Upper lobe of left lung (tissue), 6 donors: ENCODE data around the gene TBC1D1. TPM values are rescaled to one million over a fixed set of nuclear protein-coding genes. Genes with fewer than 3 reads are reported as not detected.

Source experiments
- ATAC-seq, 2 donors: fragments of 200-7000 bp; cut with Tn5 transposase; one replicate each; pipeline ENCODE4 v1.9.1; 2022; ENCODE audit warnings: mild to moderate bottlenecking in 2 of 2, moderate library complexity in 2 of 2; ENCODE audit not compliant: low FRiP score in 2 of 2
- DNase-seq, 2 donors: peaks; one replicate each; pipeline ENCODE4 v3.0.0-alpha.2; 2019 to 2020
- H3K27ac ChIP-seq, 4 donors: fragments of 200-600 bp; sonication (generic); one replicate each; pipeline ENCODE4 v1.5.1; 2016 to 2019
- H3K27me3 ChIP-seq, 4 donors: fragments of 200-600 bp; sonication (generic); one replicate each; pipeline ENCODE4 v1.5.1; 2017 to 2019
- H3K36me3 ChIP-seq, 4 donors: fragments of 200-600 bp; sonication (generic); one replicate each; pipeline ENCODE4 v1.5.1; 2016 to 2019
- H3K4me1 ChIP-seq, 4 donors: fragments of 200-600 bp; sonication (generic); one replicate each; pipeline ENCODE4 v1.5.1; 2018 to 2019
- H3K4me3 ChIP-seq, 4 donors: fragments of 200-600 bp; sonication (generic); one replicate each; pipeline ENCODE4 v1.5.1; 2017 to 2019; ENCODE audit warnings: mild to moderate bottlenecking in 2 of 4, moderate library complexity in 1 of 4
- H3K9me3 ChIP-seq, 4 donors: fragments of 200-600 bp; sonication (generic); one replicate each; pipeline ENCODE4 v1.5.1; 2018 to 2019
- EP300 ChIP-seq, 4 donors: sonication (generic); formaldehyde crosslinking; IDR thresholded peaks; one replicate each; pipeline ENCODE4 v1.5.1; 2017; ENCODE audit warnings: antibody characterized with exemption in 4 of 4, control low read depth in 2 of 4
- POLR2A ChIP-seq, 4 donors: fragments of 450-650 bp; IDR thresholded peaks; one replicate each; pipeline ENCODE4 v1.5.1; 2016 to 2017; ENCODE audit warnings: antibody characterized with exemption in 4 of 4, mild to moderate bottlenecking in 2 of 4
- POLR2AphosphoS5 ChIP-seq, 2 donors: sonication (generic); formaldehyde crosslinking; IDR thresholded peaks; one replicate each; pipeline ENCODE4 v1.5.1; 2017; ENCODE audit warnings: antibody characterized with exemption in 2 of 2
- WGBS, 2 donors: methylation state at CpG; one replicate each; pipeline ENCODE4 v1.1.5; 2017 to 2018; 5-methylcytosine and 5-hydroxymethylcytosine counted together
- total RNA-seq, 6 donors: library from RNA; depleted of rRNA in 4 of 6; stranded (reverse); fragments of >200 nt in 4 of 6; gene quantifications; one replicate each; pipeline versions ENCODE4 v1.1.0 to v1.2.1, GENCODE V29; 2016 to 2021
- TF ChIP-seq, protein P1 (sequence below), 6 experiments: fragments of 450-650 bp in 4 of 6; fragments of 200-600 bp in 2 of 6; sonication (generic) in 2 of 6; IDR thresholded peaks; one replicate each; pipeline ENCODE4 v1.5.1; 2016 to 2019; ENCODE audit warnings: antibody characterized with exemption in 6 of 6
- donor health status: DM: no; HTN: no; CAD: no; lungs with moderate emphysema.
- donor health status: DM: no; HTN: yes; CAD: no; lungs with severe emphysema.

Gene TBC1D1
- total RNA-seq, 6 donors from 2014 or later: 45.1 to 68.1 (median 58.0) TPM

DNA sequence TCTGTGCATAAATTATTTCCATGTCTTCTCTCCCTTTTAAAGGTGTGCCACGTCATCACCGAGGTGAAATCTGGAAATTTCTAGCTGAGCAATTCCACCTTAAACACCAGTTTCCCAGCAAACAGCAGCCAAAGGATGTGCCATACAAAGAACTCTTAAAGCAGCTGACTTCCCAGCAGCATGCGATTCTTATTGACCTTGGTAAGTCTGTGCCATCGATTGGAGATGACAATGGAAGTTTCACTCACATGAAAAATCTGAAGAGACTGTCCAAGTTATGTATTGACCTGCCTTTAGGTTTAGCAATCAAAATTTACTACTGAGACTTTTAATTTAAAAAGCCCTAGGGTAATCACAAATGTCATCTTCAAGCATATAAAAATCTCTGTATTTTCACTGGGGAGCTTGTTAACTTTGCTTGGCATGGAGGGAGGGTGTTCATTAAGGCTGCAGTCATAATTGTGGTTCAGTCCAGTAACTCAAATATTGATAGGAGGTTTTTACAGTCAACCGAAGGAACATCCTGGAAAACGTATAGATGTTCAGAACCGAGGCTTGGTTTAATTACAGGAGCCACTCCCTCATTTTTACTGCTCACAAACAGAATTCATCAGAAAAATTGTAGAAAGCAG, 212.2 kb downstream of the TBC1D1 start:
- H3K27ac ChIP-seq: no peak overlapping the region
- no peak for DNase-seq
- ATAC-seq: no peak
- TF ChIP-seq POLR2A (IDR thresholded peaks at IDR 0.05) (no peak), POLR2AphosphoS5 (IDR thresholded peaks at IDR 0.05) (no peak), EP300 (IDR thresholded peaks at IDR 0.05) (no peak)
- TF ChIP-seq, protein P1, sequence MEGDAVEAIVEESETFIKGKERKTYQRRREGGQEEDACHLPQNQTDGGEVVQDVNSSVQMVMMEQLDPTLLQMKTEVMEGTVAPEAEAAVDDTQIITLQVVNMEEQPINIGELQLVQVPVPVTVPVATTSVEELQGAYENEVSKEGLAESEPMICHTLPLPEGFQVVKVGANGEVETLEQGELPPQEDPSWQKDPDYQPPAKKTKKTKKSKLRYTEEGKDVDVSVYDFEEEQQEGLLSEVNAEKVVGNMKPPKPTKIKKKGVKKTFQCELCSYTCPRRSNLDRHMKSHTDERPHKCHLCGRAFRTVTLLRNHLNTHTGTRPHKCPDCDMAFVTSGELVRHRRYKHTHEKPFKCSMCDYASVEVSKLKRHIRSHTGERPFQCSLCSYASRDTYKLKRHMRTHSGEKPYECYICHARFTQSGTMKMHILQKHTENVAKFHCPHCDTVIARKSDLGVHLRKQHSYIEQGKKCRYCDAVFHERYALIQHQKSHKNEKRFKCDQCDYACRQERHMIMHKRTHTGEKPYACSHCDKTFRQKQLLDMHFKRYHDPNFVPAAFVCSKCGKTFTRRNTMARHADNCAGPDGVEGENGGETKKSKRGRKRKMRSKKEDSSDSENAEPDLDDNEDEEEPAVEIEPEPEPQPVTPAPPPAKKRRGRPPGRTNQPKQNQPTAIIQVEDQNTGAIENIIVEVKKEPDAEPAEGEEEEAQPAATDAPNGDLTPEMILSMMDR (IDR thresholded peaks at IDR 0.05): no peak
- WGBS, 2 donors: 92 to 94% methylated on average over 7 of the region's 7 CpGs
- peaks cover 0 to 86% (median 19%) of the 10 kb centered on the region in 4 donors for H3K36me3 ChIP-seq
- H3K4me1 ChIP-seq: peaks cover 0 to 9% (median 2%) of the 10 kb centered on the region in 4 donors
- no peaks in the 10 kb centered on the region for H3K27me3 ChIP-seq
- no peak overlapping the region for H3K4me3 ChIP-seq
- H3K9me3 ChIP-seq: no peaks in the 10 kb centered on the region

DNA sequence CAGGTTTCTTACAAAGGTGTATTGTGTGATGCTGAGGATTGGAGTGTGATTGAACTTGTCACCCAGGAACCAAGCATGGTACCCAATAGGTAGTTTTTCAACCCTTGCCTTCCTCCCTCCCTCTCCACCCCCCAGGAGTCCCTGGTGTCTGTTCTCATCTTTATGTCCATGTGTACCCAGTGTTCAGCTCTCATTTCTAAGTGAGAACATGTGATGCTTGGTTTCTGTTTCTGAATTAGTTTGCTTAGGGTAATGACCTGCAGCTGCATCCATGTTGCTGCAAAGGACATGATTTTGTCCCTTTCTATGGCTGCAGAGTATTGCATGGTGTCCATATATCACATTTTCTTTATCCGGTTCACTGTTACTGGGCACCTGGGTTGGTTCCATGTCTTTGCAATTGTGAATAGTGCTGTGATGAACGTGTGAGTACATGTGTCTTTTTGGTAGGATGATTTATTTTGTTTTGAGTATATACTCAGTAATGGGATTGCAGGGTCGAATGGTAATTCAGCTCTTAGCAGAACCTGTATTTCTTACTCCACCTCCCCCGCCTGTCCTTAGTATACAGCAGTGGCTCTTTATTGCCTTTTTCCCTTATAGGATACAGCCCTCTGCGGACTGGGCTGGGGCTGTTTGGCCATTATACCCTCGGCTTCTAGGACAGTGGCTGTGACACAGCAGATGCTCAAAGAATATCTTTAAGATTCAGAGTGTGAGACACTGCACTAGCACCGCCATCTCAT, 214.8 kb downstream of the TBC1D1 start:
- TF ChIP-seq POLR2A (IDR thresholded peaks at IDR 0.05) (no peak), EP300 (IDR thresholded peaks at IDR 0.05) (no peak), POLR2AphosphoS5 (IDR thresholded peaks at IDR 0.05) (no peak)
- TF ChIP-seq, protein P1 (IDR thresholded peaks at IDR 0.05): no peak
- H3K9me3 ChIP-seq: no peaks in the 10 kb centered on the region
- no peak overlapping the region for H3K27ac ChIP-seq
- peaks cover 0 to 89% (median 17%) of the 10 kb centered on the region in 4 donors for H3K36me3 ChIP-seq
- ATAC-seq: no peak
- no peak for DNase-seq
- no peak overlapping the region for H3K4me3 ChIP-seq
- no peaks in the 10 kb centered on the region for H3K27me3 ChIP-seq
- WGBS, 2 donors: 93 to 94% methylated on average over 7 of the region's 7 CpGs
- H3K4me1 ChIP-seq: peaks cover 0 to 9% (median 0%) of the 10 kb centered on the region in 4 donors

DNA sequence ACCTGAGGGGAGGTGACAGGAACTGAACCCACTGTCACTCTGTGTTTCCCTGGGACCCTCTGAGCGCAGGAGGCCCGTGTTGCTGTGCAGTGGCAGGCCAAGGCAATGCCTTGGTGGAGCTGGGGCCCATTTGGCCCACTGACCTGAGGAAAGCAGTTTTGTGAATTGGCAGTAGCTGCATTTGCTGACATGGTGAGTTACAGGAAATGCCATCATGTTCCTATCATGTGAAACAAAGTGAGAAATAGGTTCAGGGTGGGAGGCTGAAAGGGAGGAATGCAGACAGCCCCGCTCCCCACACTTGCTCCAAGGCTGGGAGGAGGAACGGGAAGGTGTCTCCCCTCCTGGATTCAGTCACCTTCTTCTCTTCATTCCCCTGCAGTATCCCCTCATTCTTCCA, 215.4 kb downstream of the TBC1D1 start:
- TF ChIP-seq POLR2AphosphoS5 (IDR thresholded peaks at IDR 0.05) (no peak), POLR2A (IDR thresholded peaks at IDR 0.05) (no peak), EP300 (IDR thresholded peaks at IDR 0.05) (no peak)
- TF ChIP-seq, protein P1 (IDR thresholded peaks at IDR 0.05): no peak
- Histone ChIP-seq H3K4me3 (no peak overlapping the region), H3K36me3 (peaks cover 0 to 83% (median 15%) of the 10 kb centered on the region in 4 donors), H3K27ac (no peak overlapping the region), H3K9me3 (no peaks in the 10 kb centered on the region), H3K27me3 (no peaks in the 10 kb centered on the region), H3K4me1 (peaks cover 0 to 9% (median 0%) of the 10 kb centered on the region in 4 donors)
- WGBS, 2 donors: 91% methylated on average over 4 of the region's 4 CpGs
- no peak for ATAC-seq
- DNase-seq: no peak

DNA sequence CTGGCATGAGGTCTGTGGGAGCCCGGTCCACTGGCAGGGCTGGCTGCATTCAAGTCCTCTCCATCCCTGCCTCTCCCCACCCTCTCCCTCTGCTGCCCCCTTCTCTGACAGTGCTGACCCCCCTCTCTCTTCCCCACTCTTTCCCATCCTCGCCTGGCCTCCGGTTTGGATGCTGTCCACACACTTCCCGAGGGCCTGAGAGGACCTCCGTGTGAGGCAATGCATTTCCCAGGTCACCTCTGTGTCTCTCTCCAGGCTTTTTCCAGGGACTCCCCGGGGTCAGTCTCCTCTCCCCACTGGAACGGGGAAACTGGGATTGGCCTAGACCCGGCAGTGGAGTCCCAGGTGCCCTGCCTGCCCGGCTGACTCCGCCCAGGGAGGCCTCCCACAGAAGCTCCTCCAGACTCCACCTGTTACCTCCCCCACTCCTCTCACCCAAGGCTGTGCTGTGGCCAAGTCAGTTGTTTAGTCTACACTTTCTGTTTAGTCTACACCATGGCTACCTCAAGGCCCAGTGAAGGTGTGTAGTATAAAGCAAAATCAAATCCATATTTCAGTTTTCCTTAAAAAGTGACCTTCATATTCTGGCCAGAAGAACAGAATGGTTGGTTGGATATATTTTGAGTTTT, 216.1 kb downstream of the TBC1D1 start:
- TF ChIP-seq POLR2AphosphoS5 (IDR thresholded peaks at IDR 0.05): no peak
- TF ChIP-seq, protein P1 (IDR thresholded peaks at IDR 0.05): no peak
- TF ChIP-seq POLR2A (IDR thresholded peaks at IDR 0.05): no peak
- no peak for TF ChIP-seq EP300 (IDR thresholded peaks at IDR 0.05)
- Histone ChIP-seq H3K36me3 (peaks cover 0 to 76% (median 15%) of the 10 kb centered on the region in 4 donors), H3K9me3 (no peaks in the 10 kb centered on the region), H3K27ac (no peak overlapping the region), H3K4me3 (no peak overlapping the region), H3K4me1 (peaks cover 0 to 9% (median 0%) of the 10 kb centered on the region in 4 donors), H3K27me3 (no peaks in the 10 kb centered on the region)
- DNase-seq: peak in 1 of 2 donors; percentile 41
- ATAC-seq: no peak
- WGBS, 2 donors: 95 to 98% methylated on average over 10 of the region's 10 CpGs
